SK-N-SH (cell line): Measurements from ENCODE around the gene SH3GLB2. TPM values are rescaled to one million over a fixed set of nuclear protein-coding genes. Genes with fewer than 3 reads are reported as not detected.

Experiments
- CTCF ChIA-PET: fragments of 300-600, 350-600 bp; formaldehyde crosslinking; extraction: SDS; loops from one replicate; lab custom pipeline; 2021; lab: Yijun Ruan, JAX
- POLR2A ChIA-PET: fragments of 350-600 bp; sonication (Branson Sonifier 250); formaldehyde crosslinking; extraction: SDS; loops from one replicate; lab custom pipeline; 2020; ENCODE audit warnings: antibody characterized with exemption, inconsistent platforms; lab: Yijun Ruan, JAX
- DNase-seq: peaks from one replicate; pipeline ENCODE4 v3.0.0; 2012
- H2AFZ ChIP-seq: fragments of 200-600 bp; sonication (generic); 2 replicates; pipeline ENCODE4 v1.8.1; 2016; ENCODE audit warnings: antibody characterized with exemption, mild to moderate bottlenecking, low read depth
- H3F3A ChIP-seq: fragments of 200-600 bp; sonication (generic); replicated peaks from 2 replicates; pipeline ENCODE3; 2016; ENCODE audit warnings: antibody characterized with exemption, mild to moderate bottlenecking; ENCODE audit not compliant: insufficient read depth
- H3K27ac ChIP-seq, 2 experiments: fragments of 200-500 bp in 1 of 2; fragments of 200-600 bp in 1 of 2; sonication (Bioruptor generic) in 1 of 2; sonication (generic), shearing (Covaris generic) in 1 of 2; 2 replicates each; pipeline versions ENCODE4 v1.5.1 to v1.6.1; 2014 to 2016; ENCODE audit warnings: low read depth in 2 of 2, inconsistent platforms in 1 of 2, low read length in 1 of 2, mild to moderate bottlenecking in 1 of 2, mixed read lengths in 1 of 2
- H3K27me3 ChIP-seq: fragments of 200-600 bp; sonication (generic), shearing (Covaris generic); 2 replicates; pipeline ENCODE4 v1.6.1; 2016; ENCODE audit warnings: mixed run types; ENCODE audit not compliant: insufficient read depth
- H3K36me3 ChIP-seq, 2 experiments: fragments of 200-500 bp in 1 of 2; fragments of 200-600 bp in 1 of 2; sonication (Bioruptor generic) in 1 of 2; sonication (generic) in 1 of 2; replicated peaks in 1 of 2; 2 replicates each; pipeline versions ENCODE3 to v1.5.1; 2014 to 2016; ENCODE audit warnings: low read length in 1 of 2, mild to moderate bottlenecking in 1 of 2; ENCODE audit not compliant: insufficient read depth in 2 of 2, control insufficient read depth in 1 of 2
- H3K4me1 ChIP-seq, 2 experiments: fragments of 200-500 bp in 1 of 2; fragments of 200-600 bp in 1 of 2; sonication (Bioruptor generic) in 1 of 2; sonication (generic), shearing (Covaris generic) in 1 of 2; 2 replicates each; pipeline versions ENCODE4 v1.5.1 to v1.6.1; 2014 to 2016; ENCODE audit warnings: low read depth in 1 of 2, low read length in 1 of 2, mixed run types in 1 of 2; ENCODE audit not compliant: insufficient read depth in 2 of 2, control insufficient read depth in 1 of 2
- H3K4me2 ChIP-seq: fragments of 200-600 bp; sonication (generic), shearing (Covaris generic); 2 replicates; pipeline ENCODE4 v1.6.1; 2017; ENCODE audit warnings: mixed run types
- H3K4me3 ChIP-seq, 2 experiments: fragments of 200-500 bp in 1 of 2; fragments of 200-600 bp in 1 of 2; sonication (Bioruptor generic) in 1 of 2; sonication (generic), shearing (Covaris generic) in 1 of 2; 2 replicates each; pipeline versions ENCODE4 v1.5.1 to v1.8.1; 2014 to 2016; ENCODE audit warnings: low read depth in 2 of 2, inconsistent platforms in 1 of 2, low read length in 1 of 2, mild to moderate bottlenecking in 1 of 2, mixed read lengths in 1 of 2, moderate library complexity in 1 of 2
- H3K79me2 ChIP-seq: fragments of 200-600 bp; sonication (generic); 2 replicates; pipeline ENCODE4 v1.8.1; 2017; ENCODE audit warnings: mild to moderate bottlenecking; ENCODE audit not compliant: insufficient read depth
- H3K9ac ChIP-seq: fragments of 200-600 bp; sonication (generic); 2 replicates; pipeline ENCODE4 v1.6.1; 2017; ENCODE audit warnings: mixed run types
- H3K9me2 ChIP-seq: fragments of 200-600 bp; sonication (generic); 2 replicates; pipeline ENCODE4 v1.6.1; 2017; ENCODE audit warnings: mixed run types
- H3K9me3 ChIP-seq: fragments of 200-600 bp; sonication (generic); 2 replicates; pipeline ENCODE4 v1.6.1; 2017; ENCODE audit warnings: mixed run types, mild to moderate bottlenecking, moderate library complexity
- H4K20me1 ChIP-seq: fragments of 200-600 bp; sonication (generic); 2 replicates; pipeline ENCODE4 v1.6.1; 2017; ENCODE audit warnings: mild to moderate bottlenecking, mixed run types; ENCODE audit not compliant: insufficient read depth
- CHD2 ChIP-seq: fragments of 150-350 bp; IDR thresholded peaks from 2 replicates; pipeline ENCODE4 v1.6.1; 2018; ENCODE audit warnings: low read length; ENCODE audit not compliant: partially characterized antibody
- CTCF ChIP-seq: fragments of 200-600 bp; sonication (generic); IDR thresholded peaks from 2 replicates; pipeline ENCODE4 v1.6.1; 2017; ENCODE audit warnings: antibody characterized with exemption, mild to moderate bottlenecking, moderate library complexity
- EP300 ChIP-seq, 2 experiments: IDR thresholded peaks; 2 replicates each; pipeline versions ENCODE4 v1.4.0 to v1.6.1; 2012; ENCODE audit warnings: borderline replicate concordance in 1 of 2, low read depth in 1 of 2, low read length in 1 of 2
- EZH2phosphoT487 ChIP-seq: fragments of 200-600 bp; sonication (generic); IDR thresholded peaks from 2 replicates; pipeline ENCODE4 v1.6.1; 2017; ENCODE audit warnings: low read depth, mixed run types, mild to moderate bottlenecking, antibody characterized with exemption, moderate library complexity, borderline replicate concordance
- GABPA ChIP-seq: IDR thresholded peaks from 2 replicates; pipeline ENCODE4 v1.4.0; 2012; ENCODE audit warnings: low read depth, mild to moderate bottlenecking
- IRF3 ChIP-seq: fragments of 150-350 bp; IDR thresholded peaks from 2 replicates; pipeline ENCODE4 v1.6.1; 2016; ENCODE audit warnings: mild to moderate bottlenecking, low read depth, low read length
- JUND ChIP-seq: IDR thresholded peaks from 2 replicates; pipeline ENCODE4 v1.4.0; 2012
- MAX ChIP-seq: IDR thresholded peaks from 2 replicates; pipeline ENCODE4 v1.4.0; 2012; ENCODE audit warnings: low read depth
- MXI1 ChIP-seq: IDR thresholded peaks from 2 replicates; pipeline ENCODE4 v1.6.1; 2012; ENCODE audit warnings: mild to moderate bottlenecking, low read depth, low read length, improper control_type of control experiment
- NFIC ChIP-seq: IDR thresholded peaks from 2 replicates; pipeline ENCODE4 v1.4.0; 2012; ENCODE audit warnings: borderline replicate concordance
- NRF1 ChIP-seq: IDR thresholded peaks from 2 replicates; pipeline ENCODE4 v1.6.1; 2012; ENCODE audit warnings: low read depth, mild to moderate bottlenecking, low read length
- PBX3 ChIP-seq: IDR thresholded peaks from 2 replicates; pipeline ENCODE4; 2012
- RAD21 ChIP-seq: IDR thresholded peaks from 2 replicates; pipeline ENCODE4 v1.6.1; 2012; ENCODE audit warnings: mild to moderate bottlenecking, low read length
- RCOR1 ChIP-seq: fragments of 150-350 bp; IDR thresholded peaks from 2 replicates; pipeline ENCODE4 v1.6.1; 2017; ENCODE audit warnings: antibody characterized with exemption, low read length
- REST ChIP-seq: IDR thresholded peaks from 2 replicates; pipeline ENCODE4 v1.6.1; 2012; ENCODE audit warnings: mild to moderate bottlenecking, low read depth, low read length, moderate library complexity
- RXRA ChIP-seq: IDR thresholded peaks from 2 replicates; pipeline ENCODE4 v1.4.0; 2012; ENCODE audit warnings: low read depth, mild to moderate bottlenecking, borderline replicate concordance
- SMC3 ChIP-seq: IDR thresholded peaks from 2 replicates; pipeline ENCODE4 v1.6.1; 2012; ENCODE audit warnings: low read depth, low read length, improper control_type of control experiment
- TAF1 ChIP-seq: IDR thresholded peaks from 2 replicates; pipeline ENCODE4 v1.6.1; 2012; ENCODE audit warnings: low read depth, mild to moderate bottlenecking, low read length, moderate library complexity, borderline replicate concordance
- TCF12 ChIP-seq: IDR thresholded peaks from 2 replicates; pipeline ENCODE4 v1.4.0; 2012
- TEAD4 ChIP-seq: IDR thresholded peaks from 2 replicates; pipeline ENCODE4 v1.4.0; 2012; ENCODE audit warnings: mild to moderate bottlenecking, borderline replicate concordance; ENCODE audit not compliant: insufficient read depth
- USF2 ChIP-seq: fragments of 150-350 bp; IDR thresholded peaks from 2 replicates; pipeline ENCODE4 v1.6.1; 2017; ENCODE audit warnings: antibody characterized with exemption, low read length, low read depth, borderline replicate concordance
- YY1 ChIP-seq: IDR thresholded peaks from 2 replicates; pipeline ENCODE4 v1.4.0; 2012; ENCODE audit warnings: low read depth, mild to moderate bottlenecking
- WGBS: methylation state at CpG from one replicate; pipeline ENCODE4 v1.1.6; 2017; ENCODE audit warnings: low lambda C conversion rate; 5-methylcytosine and 5-hydroxymethylcytosine counted together
- polyA plus RNA-seq, 3 experiments: library from polyadenylated mRNA; depleted of rRNA; stranded (reverse); fragments of >200 nt; gene quantifications; 2 replicates each; pipeline ENCODE4 v1.2.3, GENCODE V29; 2012

The SH3GLB2 gene
- polyA plus RNA-seq (2012; rRNA removed) = 94.4 and 111 TPM in 2 replicates
- 24.8 and 39.7 TPM in 2 replicates for polyA plus RNA-seq (2012; cell fraction: cytosol; rRNA removed)
- 624 and 677 TPM in 2 replicates for polyA plus RNA-seq (2012; cell fraction: nucleus; rRNA removed)

GRCh38 chr9:129028192-129028966 lies at the start of gene SH3GLB2:
TSS of gene SH3GLB2 (minus strand) at chr9:129028331. CDS start at chr9:129028154, 177 bp downstream.
- H3K27ac ChIP-seq = peak within 1 kb of the TSS in 1 of 2 experiments; percentile 62; a peak in 3 of 4 replicates
- 6% methylated on average over 15 of the region's 60 CpGs for WGBS
- H3K27me3 ChIP-seq = no peaks in the 10 kb centered on the region

More at GRCh38 chr9:129028192-129028966, at the start of gene SH3GLB2:
- ChIA-PET POLR2A (no interaction called here), CTCF (interaction anchor here (0.6 to 1.6 kb wide), 8 partner anchors 9 to 509 kb away, joined by 3 to 6 read pairs (median 4); no protein-coding TSS in a partner anchor)
- peak within 1 kb of the TSS; percentile 98 for H3K4me2 ChIP-seq
- no peaks in the 10 kb centered on the region for H3K9me3 ChIP-seq
- peaks cover 41% of the 10 kb centered on the region for H3K79me2 ChIP-seq
- H3F3A ChIP-seq = no peaks in the 10 kb centered on the region
- H3K36me3 ChIP-seq = no peaks in the 10 kb centered on the region
- peak; percentile 98 for DNase-seq
- H3K4me1 ChIP-seq = peaks cover 15 to 25% of the 10 kb centered on the region in 2 experiments
- H2AFZ ChIP-seq = peak within 1 kb of the TSS; percentile 59
- H3K9ac ChIP-seq = peak within 1 kb of the TSS; percentile 71
- peak within 1 kb of the TSS; percentile 78 to 87 for H3K4me3 ChIP-seq
- H4K20me1 ChIP-seq = peaks cover 9% of the 10 kb centered on the region
- TF ChIP-seq SMC3 (peak; percentile 38; the same call in 1 of the 2 replicates), NRF1 (no peak; the same call in 1 of the 2 replicates), JUND (no peak), USF2 (no peak), EZH2phosphoT487 (no peak), GABPA (no peak), NFIC (no peak), TAF1 (no peak), MAX (0 out of 2 replicates have a peak, but pooled peaks have one; percentile 1), MXI1 (0 out of 2 replicates have a peak, but pooled peaks have one; percentile 47), PBX3 (no peak), TEAD4 (no peak), RXRA (no peak), CTCF (peak; percentile 86), RCOR1 (no peak), EP300 (IDR thresholded peaks at IDR 0.05; ENCODE audit: borderline replicate concordance in 1 of 2, low read depth in 1 of 2, low read length in 1 of 2) (no peak), TCF12 (no peak), IRF3 (no peak), CHD2 (peak; percentile 46), RAD21 (peak; percentile 57), YY1 (no peak), REST (no peak)
- H3K9me2 ChIP-seq = no peaks in the 10 kb centered on the region
